IMR-90 (cell line): ENCODE results near the gene BRAF. TPM values are rescaled to one million over a fixed set of nuclear protein-coding genes. Genes with fewer than 3 reads are reported as not detected.
"Not testable (repeated sequence)": the region's sequence is repeated elsewhere in the genome, so short reads cannot be mapped to it uniquely, and the experiment has no call there.

Experiments used
- ATAC-seq: fragments of 200-7000 bp; cut with Tn5 transposase; 2 replicates; pipeline ENCODE4 v1.9.1; 2020; ENCODE audit warnings: low read depth, mild to moderate bottlenecking, moderate library complexity
- BruUV-seq: library from RNA; stranded (reverse); fragments of 400-500 nt; replicated peaks from 2 replicates; lab custom pipeline; 2021; lab: Mats Ljungman, UMichigan
- CTCF ChIA-PET: fragments of 300-600 bp; formaldehyde crosslinking; extraction: SDS; loops from one replicate; lab custom pipeline; 2021; ENCODE audit warnings: antibody characterized with exemption; lab: Yijun Ruan, JAX
- POLR2A ChIA-PET: fragments of 300-600 bp; sonication (Branson Sonifier 250); formaldehyde crosslinking; loops from one replicate; lab custom pipeline; 2022; ENCODE audit warnings: antibody characterized with exemption; ENCODE audit not compliant: unreplicated experiment; lab: Charles Lee
- DNase-seq: peaks from one replicate; pipeline ENCODE4 v3.0.0; 2013
- H2AFZ ChIP-seq: replicated peaks from 2 replicates; pipeline ENCODE3; 2013; ENCODE audit warnings: low read length, mild to moderate bottlenecking; ENCODE audit not compliant: poor library complexity
- H2AK5ac ChIP-seq: 2 replicates; pipeline ENCODE4 v1.6.1; 2013; ENCODE audit warnings: low read depth, low read length, inconsistent platforms
- H2AK9ac ChIP-seq: replicated peaks from 2 replicates; pipeline ENCODE3; 2013; ENCODE audit warnings: mild to moderate bottlenecking, low read depth, low read length, moderate library complexity; ENCODE audit not compliant: poor library complexity
- H2BK120ac ChIP-seq: 2 replicates; pipeline ENCODE4 v1.6.1; 2013; ENCODE audit warnings: low read depth, low read length, inconsistent platforms
- H2BK15ac ChIP-seq: 3 replicates; pipeline ENCODE4 v1.6.1; 2013; ENCODE audit warnings: low read depth, low read length, inconsistent platforms
- H2BK20ac ChIP-seq: 2 replicates; pipeline ENCODE4 v1.6.1; 2013; ENCODE audit warnings: low read depth, mild to moderate bottlenecking, inconsistent platforms, low read length, moderate library complexity
- H2BK5ac ChIP-seq: 2 replicates; pipeline ENCODE4 v1.6.1; 2013; ENCODE audit warnings: mild to moderate bottlenecking, low read depth, low read length, inconsistent platforms; ENCODE audit not compliant: poor library complexity, severe bottlenecking
- H3K14ac ChIP-seq: replicated peaks from 2 replicates; pipeline ENCODE4 v1.6.1; 2013; ENCODE audit warnings: low read depth, low read length, inconsistent platforms
- H3K18ac ChIP-seq: 2 replicates; pipeline ENCODE4 v1.6.1; 2013; ENCODE audit warnings: low read depth, low read length, control low read depth
- H3K23ac ChIP-seq: 2 replicates; pipeline ENCODE4 v1.6.1; 2013; ENCODE audit warnings: low read depth, low read length, inconsistent platforms
- H3K27ac ChIP-seq: 2 replicates; pipeline ENCODE4 v1.5.1; 2013; ENCODE audit warnings: mild to moderate bottlenecking, control low read depth, low read length; ENCODE audit not compliant: insufficient read depth
- H3K27me3 ChIP-seq: 2 replicates; pipeline ENCODE4 v1.6.1; 2013; ENCODE audit warnings: low read length; ENCODE audit not compliant: control insufficient read depth, insufficient read depth
- H3K36me3 ChIP-seq: 2 replicates; pipeline ENCODE4 v1.6.1; 2013; ENCODE audit warnings: low read length, mixed read lengths; ENCODE audit not compliant: control insufficient read depth, insufficient read depth
- H3K4ac ChIP-seq: 2 replicates; pipeline ENCODE4 v1.6.1; 2013; ENCODE audit warnings: low read depth, low read length, inconsistent platforms
- H3K4me1 ChIP-seq: 2 replicates; pipeline ENCODE4 v1.6.1; 2013; ENCODE audit warnings: low read length, mixed read lengths; ENCODE audit not compliant: control insufficient read depth, insufficient read depth
- H3K4me2 ChIP-seq: 2 replicates; pipeline ENCODE4 v1.6.1; 2013; ENCODE audit warnings: low read depth, mild to moderate bottlenecking, control low read depth, low read length, moderate library complexity
- H3K4me3 ChIP-seq: 2 replicates; pipeline ENCODE4 v1.5.1; 2013; ENCODE audit warnings: low read depth, mild to moderate bottlenecking, control low read depth, low read length, moderate library complexity; ENCODE audit not compliant: insufficient read depth
- H3K56ac ChIP-seq: 2 replicates; pipeline ENCODE4 v1.6.1; 2013; ENCODE audit warnings: low read length, inconsistent platforms; ENCODE audit not compliant: insufficient read depth; ENCODE audit errors: extremely low read depth
- H3K79me1 ChIP-seq, 2 experiments: 2 replicates each; pipeline ENCODE4 v1.6.1; 2013; ENCODE audit warnings: low read length in 2 of 2, inconsistent platforms in 1 of 2, low read depth in 1 of 2
- H3K9ac ChIP-seq: 2 replicates; pipeline ENCODE4 v1.6.1; 2013; ENCODE audit warnings: low read depth, low read length, control low read depth
- H3K9me1 ChIP-seq: 2 replicates; pipeline ENCODE4 v1.6.1; 2013; ENCODE audit warnings: low read length, inconsistent platforms; ENCODE audit not compliant: insufficient read depth
- H3K9me3 ChIP-seq: 2 replicates; pipeline ENCODE4 v1.6.1; 2013; ENCODE audit warnings: low read length; ENCODE audit not compliant: control insufficient read depth, insufficient read depth
- H4K20me1 ChIP-seq: 2 replicates; pipeline ENCODE4 v1.6.1; 2013; ENCODE audit warnings: low read length, inconsistent platforms; ENCODE audit not compliant: insufficient read depth
- H4K5ac ChIP-seq: 2 replicates; pipeline ENCODE4 v1.6.1; 2013; ENCODE audit warnings: mild to moderate bottlenecking, low read depth, low read length, control low read depth
- H4K8ac ChIP-seq, 2 experiments: 2 replicates each; pipeline ENCODE4 v1.6.1; 2013; ENCODE audit warnings: low read depth in 2 of 2, low read length in 2 of 2, control low read depth in 1 of 2, inconsistent platforms in 1 of 2
- H4K91ac ChIP-seq: 2 replicates; pipeline ENCODE4 v1.6.1; 2013; ENCODE audit warnings: low read depth, low read length, inconsistent platforms; ENCODE audit not compliant: insufficient read depth
- WGBS, 2 experiments: methylation state at CpG; one replicate each; pipeline versions ENCODE4 v1.1.5 to v1.1.7; 2013; ENCODE audit warnings: missing lambda C conversion rate in 2 of 2; ENCODE audit not compliant: insufficient read length in 1 of 2; ENCODE audit errors: extremely low coverage in 2 of 2; 5-methylcytosine and 5-hydroxymethylcytosine counted together
- dilution Hi-C: fragments of 300-500 bp; cut with HindIII; formaldehyde crosslinking; loops from one replicate; pipeline ENCODE4 v1.14.3; 2018; ENCODE audit warnings: low sequenced_read_pairs; ENCODE audit not compliant: unreplicated experiment
- in situ Hi-C: fragments of 300-500 bp; cut with MboI; formaldehyde crosslinking; loops from 3 replicates; pipeline ENCODE4 v1.14.3; 2019; ENCODE audit warnings: low sequenced_read_pairs, inconsistent platforms, mixed read lengths
- intact Hi-C: fragments of 100-400 bp; cut with micrococcal nuclease; formaldehyde crosslinking; loops from 2 replicates; pipeline ENCODE4 v1.10.0; 2022
- polyA plus RNA-seq, 3 experiments: library from polyadenylated mRNA; depleted of rRNA; stranded (reverse); fragments of >200 nt; gene quantifications; 2 replicates each; pipeline ENCODE4 v1.2.3, GENCODE V29; 2012; ENCODE audit warnings: low replicate concordance in 1 of 3
- total RNA-seq: library from RNA; depleted of rRNA; stranded (reverse); fragments of >200 nt; gene quantifications from 2 replicates; pipeline ENCODE4 v1.2.3, GENCODE V29; 2012

BRAF gene
- total and polyA plus RNA-seq, 2 of the 4 experiments (the other 2 are of a cell fraction) = 5.7 to 12.9 TPM

DNA sequence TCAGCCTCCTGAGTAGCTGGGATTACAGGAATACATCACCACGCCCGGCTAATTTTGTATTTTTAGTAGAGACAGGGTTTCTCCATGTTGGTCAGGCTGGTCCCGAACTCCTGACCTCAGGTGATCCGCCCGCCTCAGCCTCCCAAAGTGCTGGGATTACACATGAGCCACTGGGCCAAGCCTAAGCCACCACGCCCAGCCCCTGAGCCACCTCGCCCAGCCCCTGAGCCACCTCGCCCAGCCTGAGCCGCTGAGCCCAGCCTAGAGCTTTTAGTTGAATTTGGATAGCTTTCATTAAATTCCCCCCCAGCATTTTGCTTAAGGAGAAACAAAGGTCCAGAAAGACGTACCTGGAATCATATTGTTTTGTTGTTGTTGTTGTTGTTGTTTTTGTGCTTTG, 254.9 kb downstream of the BRAF start:
- DNase-seq, in situ Hi-C loops, H4K20me1 ChIP-seq, H2BK20ac ChIP-seq, H2BK5ac ChIP-seq, H3K18ac ChIP-seq, dilution Hi-C loops, H3K4me1 ChIP-seq, H2AK5ac ChIP-seq, H2AK9ac ChIP-seq, H3K9me3 ChIP-seq, H3K9me1 ChIP-seq, H2AFZ ChIP-seq, H4K8ac ChIP-seq, H2BK15ac ChIP-seq, H3K27me3 ChIP-seq, H4K91ac ChIP-seq, H3K9ac ChIP-seq, H3K14ac ChIP-seq, H3K36me3 ChIP-seq, H3K23ac ChIP-seq, ATAC-seq, H4K5ac ChIP-seq, H3K4me2 ChIP-seq, BruUV-seq, H3K79me1 ChIP-seq, H3K4me3 ChIP-seq, H2BK120ac ChIP-seq, H3K4ac ChIP-seq, POLR2A ChIA-PET, H3K27ac ChIP-seq, H3K56ac ChIP-seq: not testable (repeated sequence)
- WGBS, 2 experiments = no CpG with 5 or more reads among the region's 10 CpGs
- CTCF ChIA-PET = interaction anchor here (0.6 kb wide), 1 partner anchor 50 kb away, joined by 3 read pairs; no protein-coding TSS in a partner anchor
- intact Hi-C loops = loop anchor here (5.0 kb wide), 1 partner anchor 982 kb away; no protein-coding TSS in a partner anchor
